Embryonic facial prominence (tissue), 1 donor: ENCODE data around the gene FOXP1.

Source experiments
- DNase-seq: peaks from one replicate; pipeline ENCODE4 v3.0.0-alpha.2; 2016; ENCODE audit errors: extremely low spot score

The FOXP1 gene

GRCh38 chr3:71398157-71398836 lies 185.2 kb downstream of the FOXP1 start:
- DNase-seq, result no peak

GRCh38 chr3:71397726-71398125 lies 185.8 kb downstream of the FOXP1 start:
- no peak for DNase-seq

GRCh38 chr3:71397046-71397445 lies 186.5 kb downstream of the FOXP1 start:
- DNase-seq, result no peak

- no peak for DNase-seq
Measured at GRCh38 chr3:71395927-71396695, 187.4 kb downstream of the FOXP1 start.

- no peak for DNase-seq
Measured at GRCh38 chr3:71395470-71395869, 188.1 kb downstream of the FOXP1 start.

GRCh38 chr3:71393745-71394144 lies 189.8 kb downstream of the FOXP1 start:
- no peak for DNase-seq

- no peak for DNase-seq
Measured at GRCh38 chr3:71393093-71393492, 190.4 kb downstream of the FOXP1 start.

- no peak for DNase-seq
Measured at GRCh38 chr3:71392251-71392650, 191.3 kb downstream of the FOXP1 start.

GRCh38 chr3:71391361-71391760 lies 192.2 kb downstream of the FOXP1 start:
- no peak for DNase-seq

- DNase-seq, result no peak
Measured at GRCh38 chr3:71389911-71390573, 193.5 kb downstream of the FOXP1 start.

GRCh38 chr3:71389191-71389590 lies 194.3 kb downstream of the FOXP1 start:
- no peak for DNase-seq

- no peak for DNase-seq
Measured at GRCh38 chr3:71388535-71389120, 194.9 kb downstream of the FOXP1 start.

GRCh38 chr3:71387586-71387985 lies 195.9 kb downstream of the FOXP1 start:
- DNase-seq, result no peak

- DNase-seq, result no peak
Measured at GRCh38 chr3:71384837-71385716, 198.5 kb downstream of the FOXP1 start.

- no peak for DNase-seq
Measured at GRCh38 chr3:71384388-71384787, 199.1 kb downstream of the FOXP1 start.

- DNase-seq, result no peak
Measured at GRCh38 chr3:71380096-71380495, 203.4 kb downstream of the FOXP1 start.

- no peak for DNase-seq
Measured at GRCh38 chr3:71378509-71378908, 205.0 kb downstream of the FOXP1 start.

GRCh38 chr3:71376911-71377310 lies 206.6 kb downstream of the FOXP1 start:
- DNase-seq, result no peak

- no peak for DNase-seq
Measured at GRCh38 chr3:71376503-71376902, 207.0 kb downstream of the FOXP1 start.

GRCh38 chr3:71374582-71374981 lies 208.9 kb downstream of the FOXP1 start:
- DNase-seq, result no peak

- DNase-seq, result no peak
Measured at GRCh38 chr3:71372911-71373637, 210.5 kb downstream of the FOXP1 start.
